ENCODE data around the gene YWHAG.
A peak's percentile ranks its signal among the peaks of the same experiment; 100 is the strongest.
"Not testable (repeated sequence)": the region's sequence is repeated elsewhere in the genome, so short reads cannot be mapped to it uniquely, and the experiment has no call there.

The YWHAG gene

GRCh38 chr7:76390092-76390491 lies 31.3 kb upstream of the YWHAG start:
- no peak overlapping the region for H3K27ac ChIP-seq
- no peak for TF ChIP-seq CTCF (conservative IDR thresholded peaks at IDR 0.05)

DNA sequence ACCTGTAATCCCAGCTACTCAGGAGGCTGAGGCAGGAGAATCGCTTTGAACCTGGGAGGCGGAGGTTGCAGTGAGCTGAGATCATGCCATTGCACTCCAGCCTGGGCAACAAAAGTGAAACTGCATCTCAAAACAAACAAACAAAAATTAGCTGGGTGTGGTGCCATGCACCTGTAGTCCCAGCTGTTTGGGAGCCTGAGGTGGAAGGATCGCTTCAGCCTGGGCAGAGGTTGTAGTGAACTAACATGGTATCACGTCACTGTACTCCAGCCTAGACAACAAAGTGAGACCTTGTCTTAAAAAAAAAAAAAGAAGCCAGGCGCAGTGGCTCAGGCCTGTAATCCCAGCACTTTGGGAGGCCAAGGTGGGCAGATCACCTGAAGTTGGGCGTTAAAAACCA lies 29.0 kb upstream of the YWHAG start:
- H3K27ac ChIP-seq, result not testable (repeated sequence)

DNA sequence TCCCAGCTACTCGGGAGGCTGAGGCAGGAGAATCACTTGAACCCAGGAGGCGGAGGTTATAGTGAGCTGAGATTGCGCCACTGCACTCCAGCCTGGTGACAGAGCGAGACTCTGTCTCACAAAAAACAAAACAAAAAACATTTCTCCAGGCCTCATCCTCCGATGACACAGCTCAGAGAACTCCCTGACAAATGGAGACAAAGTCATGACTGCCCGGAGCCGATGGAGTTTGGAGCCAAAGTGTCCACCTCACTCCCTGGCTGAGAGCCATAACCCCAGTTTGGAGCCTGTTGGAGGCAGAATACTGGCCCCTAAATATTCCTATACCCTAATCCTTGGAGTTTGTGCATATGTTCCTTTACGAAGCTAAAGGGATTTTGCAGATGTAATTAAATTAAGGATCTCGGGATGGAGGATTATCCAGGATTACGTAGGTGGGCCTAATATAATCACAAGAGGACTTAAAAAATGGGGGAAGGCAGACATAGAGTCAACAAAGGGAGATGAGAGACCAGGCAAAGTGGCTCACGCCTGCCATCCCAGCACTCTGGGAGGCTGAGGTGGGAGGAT lies 28.0 kb upstream of the YWHAG start:
- no peak overlapping the region for H3K27ac ChIP-seq
- no peak for TF ChIP-seq CTCF (conservative IDR thresholded peaks at IDR 0.05)

DNA sequence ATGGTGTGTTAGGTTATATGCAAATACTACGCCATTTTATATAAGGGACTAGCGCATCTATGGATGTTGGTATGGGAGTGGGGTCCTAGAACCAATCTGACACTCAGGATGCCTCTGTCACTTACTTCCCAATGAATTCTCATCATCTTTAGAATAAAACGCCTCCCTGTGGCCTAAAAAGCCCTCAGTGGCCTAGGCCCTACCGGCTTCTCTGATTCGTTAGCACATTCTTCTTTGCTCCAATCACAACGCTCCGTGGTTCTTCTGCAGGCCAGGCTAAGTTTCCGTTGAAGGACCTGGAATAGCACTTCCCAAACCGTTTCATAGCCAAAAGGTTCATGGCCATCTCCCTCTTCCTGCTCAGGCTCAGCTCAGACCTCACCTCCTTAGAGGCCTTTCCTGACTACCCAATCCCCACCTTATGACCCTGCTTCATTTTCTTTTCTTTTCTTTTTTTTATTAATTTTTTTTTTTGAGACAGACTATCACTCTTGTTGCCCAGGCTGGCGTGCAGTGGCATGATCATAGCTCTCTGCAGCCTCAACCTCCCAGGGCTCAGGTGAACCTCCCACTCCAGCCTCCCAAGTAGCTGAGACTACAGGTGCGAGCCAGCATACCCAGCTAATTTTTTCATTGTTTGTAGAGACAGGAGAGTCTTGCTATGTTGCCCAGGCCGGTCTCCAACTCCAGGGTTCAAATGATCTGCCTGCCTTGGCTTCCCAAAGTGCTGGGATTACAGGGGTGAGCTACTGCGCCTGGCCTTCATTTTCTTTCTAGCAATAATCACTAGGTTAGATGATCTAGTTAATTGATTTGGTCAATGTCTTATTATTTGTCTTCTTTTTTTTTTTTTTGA lies 24.5 kb upstream of the YWHAG start:
- TF ChIP-seq CTCF (conservative IDR thresholded peaks at IDR 0.05), result no peak
- H3K27ac ChIP-seq, result no peak overlapping the region

DNA sequence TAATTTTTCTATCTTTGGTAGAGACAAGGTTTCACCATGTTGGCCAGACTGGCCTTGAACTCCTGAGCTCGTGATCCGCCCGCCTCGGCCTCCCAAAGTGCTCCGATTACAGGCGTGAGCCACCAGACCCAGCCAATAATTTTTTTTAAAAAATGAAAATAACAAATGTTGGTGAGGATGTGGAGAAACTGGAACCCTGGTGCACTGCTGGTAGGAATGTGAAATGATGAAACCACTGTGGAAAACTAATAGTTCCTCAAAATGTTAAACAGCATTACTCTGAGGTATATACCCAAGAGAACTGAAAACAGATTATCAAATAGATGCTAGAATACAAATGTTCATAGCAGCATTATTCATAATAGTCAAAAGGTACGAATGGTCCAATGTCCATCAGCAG lies 23.0 kb upstream of the YWHAG start:
- no peak for TF ChIP-seq CTCF (conservative IDR thresholded peaks at IDR 0.05)
- no peak overlapping the region for H3K27ac ChIP-seq

DNA sequence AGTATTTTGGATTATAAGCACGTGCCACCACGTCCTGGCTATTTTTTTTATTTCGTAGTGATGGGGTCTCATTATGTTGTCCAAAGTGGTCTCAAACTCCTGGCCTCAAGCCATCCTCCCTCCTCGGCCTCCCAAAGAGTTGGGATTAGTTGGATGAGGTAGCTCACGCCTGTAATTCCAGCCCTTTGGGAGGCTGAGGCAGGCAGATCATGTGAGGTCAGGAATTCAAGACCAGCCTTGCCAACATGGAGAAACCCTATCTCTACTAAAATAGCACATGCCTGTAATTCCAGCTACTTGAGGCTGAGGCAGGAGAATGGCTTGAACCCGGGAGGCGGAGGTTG lies 21.8 kb upstream of the YWHAG start:
- no peak for TF ChIP-seq CTCF (conservative IDR thresholded peaks at IDR 0.05)
- peak overlapping the region; percentile 93 for H3K27ac ChIP-seq

DNA sequence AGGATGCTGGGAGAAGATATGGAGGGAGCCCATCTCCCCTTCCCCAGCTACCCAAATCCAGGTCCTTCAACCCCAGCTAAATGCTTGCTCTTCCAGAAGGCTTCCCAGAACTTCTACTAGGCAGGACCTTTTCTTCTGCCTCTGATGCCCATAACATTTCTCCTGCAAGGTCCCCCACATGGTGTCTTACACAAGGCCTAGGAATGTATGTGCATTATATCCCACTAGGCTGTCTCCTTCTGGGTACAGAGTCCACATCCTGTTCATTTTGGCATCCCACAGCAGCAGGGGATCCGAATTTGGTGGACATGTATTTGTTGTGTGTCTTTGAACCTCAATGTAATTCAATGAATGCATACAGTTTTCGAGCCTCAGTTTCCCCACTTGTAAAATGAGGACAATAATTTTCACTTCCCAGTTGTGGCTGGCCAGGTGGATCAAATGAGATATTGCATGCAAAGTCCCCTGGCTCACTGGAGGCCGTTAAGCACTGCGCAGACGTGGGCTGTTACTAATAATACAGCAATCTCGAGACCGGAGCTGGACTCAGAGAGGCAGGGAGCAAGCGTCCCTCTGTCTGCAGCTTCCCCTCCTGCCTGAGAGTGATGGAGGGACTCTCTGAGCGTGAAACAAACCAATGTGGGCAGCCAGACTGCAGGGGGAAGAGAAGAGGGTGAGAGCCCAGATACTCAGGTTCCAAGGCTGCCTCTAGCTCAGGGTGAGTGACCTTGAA lies 18.6 kb upstream of the YWHAG start:
- TF ChIP-seq CTCF (conservative IDR thresholded peaks at IDR 0.05), result no peak
- no peak overlapping the region for H3K27ac ChIP-seq

DNA sequence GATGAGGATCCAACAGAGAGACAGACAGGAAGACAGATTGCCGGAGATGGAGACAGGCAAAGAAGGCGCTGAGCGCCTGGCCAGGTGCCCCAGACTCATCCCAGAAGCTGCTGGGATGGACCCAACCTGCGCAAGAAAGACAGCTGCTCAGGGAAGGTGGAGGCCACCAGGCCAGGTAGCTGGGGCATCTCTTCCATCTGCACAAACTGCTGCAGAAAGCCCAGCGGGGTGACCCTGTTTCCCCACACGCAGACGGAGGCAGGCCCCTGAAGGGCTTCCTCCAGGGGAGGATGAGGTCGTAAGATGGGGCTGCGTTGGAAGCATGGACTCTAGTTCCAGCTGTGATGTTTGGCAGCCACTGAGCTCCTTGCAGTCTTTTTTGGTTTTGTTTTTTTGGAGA lies 16.5 kb upstream of the YWHAG start:
- no peak for TF ChIP-seq CTCF (conservative IDR thresholded peaks at IDR 0.05)

More for the DNA sequence above, 16.5 kb upstream of the YWHAG start:
- no peak overlapping the region for H3K27ac ChIP-seq
